GM18873 (cell line): ENCODE data around the gene OR52L1.

ENCODE experiments used
- ATAC-seq: cut with Tn5 transposase; IDR thresholded peaks from one replicate; pipeline ENCODE4 v1.9.1; 2021; ENCODE audit warnings: mild to moderate bottlenecking, moderate library complexity, moderate number of reproducible peaks; ENCODE audit not compliant: unreplicated experiment, low FRiP score

Gene OR52L1

GRCh38 chr11:5941951-5942350 is 44.8 kb downstream of the OR52L1 start, which contains the start of gene OR56A3:
OR56A3 (plus strand) TSS chr11:5942251; CDS start chr11:5947347, 5,096 bp downstream.
- ATAC-seq = no peak

DNA sequence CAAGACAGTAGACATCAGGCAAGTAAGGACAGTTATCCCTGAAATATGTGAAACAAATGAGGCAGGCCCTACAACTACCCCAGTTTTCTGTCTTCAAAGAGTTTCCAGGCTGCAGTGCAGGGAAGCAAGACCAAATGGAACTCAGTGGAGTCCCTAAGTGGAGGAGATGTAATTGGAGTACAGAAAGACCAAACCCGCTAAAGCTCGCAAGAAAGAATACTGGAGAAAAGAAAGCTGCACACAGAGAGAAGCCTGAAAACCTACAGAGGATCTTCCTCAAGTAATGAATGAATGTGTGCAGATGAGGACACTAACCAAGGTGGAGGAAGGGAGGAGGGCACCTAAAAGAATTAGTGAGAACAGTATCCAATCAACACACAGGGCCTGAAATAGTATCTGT is 46.0 kb downstream of the OR52L1 start:
- no peak for ATAC-seq

- ATAC-seq = no peak
Observed at GRCh38 chr11:5938603-5938965, 48.2 kb downstream of the OR52L1 start.

DNA sequence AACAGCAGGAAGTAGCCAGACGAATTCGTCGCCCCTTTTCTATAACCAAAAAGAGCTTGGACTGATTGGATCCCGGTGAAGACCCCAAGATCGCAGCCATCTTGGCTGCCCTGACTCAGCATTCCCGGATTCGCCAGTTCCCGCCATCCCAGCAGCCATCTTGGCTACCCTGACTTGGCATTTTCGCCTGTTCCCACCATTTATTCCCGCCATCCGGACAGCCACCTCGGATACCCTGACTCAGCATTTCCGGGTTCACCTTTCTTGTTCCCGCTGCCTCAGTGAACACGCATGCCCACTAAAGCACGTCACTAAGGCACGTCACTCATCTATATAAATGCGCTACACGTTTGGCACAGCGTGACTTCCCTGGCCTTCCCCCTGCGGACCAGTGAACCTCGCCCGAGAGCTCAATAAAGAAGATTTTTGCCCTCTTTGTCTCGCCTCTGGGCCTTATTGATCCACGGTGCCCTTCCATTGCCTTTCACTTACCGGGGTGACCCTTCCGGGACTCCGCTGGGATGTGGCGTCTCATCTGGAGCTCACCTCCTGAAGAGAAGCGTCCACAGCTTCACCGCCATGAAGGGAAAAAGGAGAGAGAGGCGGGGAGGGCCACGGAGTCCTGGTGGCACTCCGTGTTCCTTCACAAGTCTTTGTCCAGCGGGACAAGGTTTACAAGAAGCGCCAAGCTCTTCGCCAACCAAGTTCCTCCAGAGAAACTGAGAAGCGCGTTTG is 48.8 kb downstream of the OR52L1 start:
- ATAC-seq = no peak
